ENCODE measurements around the gene EMID1.

DNA sequence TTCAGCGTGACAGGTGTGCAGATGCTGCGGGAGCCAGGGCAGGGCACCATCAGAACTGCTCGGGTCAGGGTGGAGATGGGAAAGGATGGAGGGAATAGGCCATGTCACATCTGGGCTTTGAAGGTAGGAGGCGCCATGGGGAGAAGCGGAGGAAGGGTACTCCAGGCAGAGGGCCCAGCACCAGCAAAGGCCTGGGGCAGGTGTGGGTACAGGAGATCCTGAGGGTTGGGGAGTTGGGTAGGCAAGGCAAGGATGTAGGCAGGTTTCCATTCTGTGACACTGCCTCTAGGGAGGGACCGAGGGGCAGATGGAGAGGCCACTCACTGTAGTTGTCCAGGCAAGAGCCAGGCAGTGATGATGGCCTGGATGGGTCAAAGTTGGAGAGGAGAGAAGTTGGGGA lies 8.5 kb downstream of the EMID1 start:
- TF ChIP-seq POLR2AphosphoS5 (IDR thresholded peaks at IDR 0.05) (no peak), EP300 (IDR thresholded peaks at IDR 0.05; ENCODE audit: low read depth) (no peak)
- TF ChIP-seq, protein P1, sequence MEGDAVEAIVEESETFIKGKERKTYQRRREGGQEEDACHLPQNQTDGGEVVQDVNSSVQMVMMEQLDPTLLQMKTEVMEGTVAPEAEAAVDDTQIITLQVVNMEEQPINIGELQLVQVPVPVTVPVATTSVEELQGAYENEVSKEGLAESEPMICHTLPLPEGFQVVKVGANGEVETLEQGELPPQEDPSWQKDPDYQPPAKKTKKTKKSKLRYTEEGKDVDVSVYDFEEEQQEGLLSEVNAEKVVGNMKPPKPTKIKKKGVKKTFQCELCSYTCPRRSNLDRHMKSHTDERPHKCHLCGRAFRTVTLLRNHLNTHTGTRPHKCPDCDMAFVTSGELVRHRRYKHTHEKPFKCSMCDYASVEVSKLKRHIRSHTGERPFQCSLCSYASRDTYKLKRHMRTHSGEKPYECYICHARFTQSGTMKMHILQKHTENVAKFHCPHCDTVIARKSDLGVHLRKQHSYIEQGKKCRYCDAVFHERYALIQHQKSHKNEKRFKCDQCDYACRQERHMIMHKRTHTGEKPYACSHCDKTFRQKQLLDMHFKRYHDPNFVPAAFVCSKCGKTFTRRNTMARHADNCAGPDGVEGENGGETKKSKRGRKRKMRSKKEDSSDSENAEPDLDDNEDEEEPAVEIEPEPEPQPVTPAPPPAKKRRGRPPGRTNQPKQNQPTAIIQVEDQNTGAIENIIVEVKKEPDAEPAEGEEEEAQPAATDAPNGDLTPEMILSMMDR (IDR thresholded peaks at IDR 0.05): no peak
